PC-9 (cell line): ENCODE measurements around the gene TNFRSF12A.

Experiments
- CTCF ChIP-seq: fragments of 200-600 bp; sonication (generic); conservative IDR thresholded peaks from 2 replicates; pipeline ENCODE4 v1.6.1; 2017; ENCODE audit warnings: mixed run types, antibody characterized with exemption, mild to moderate bottlenecking, moderate library complexity
- EZH2 ChIP-seq: fragments of 200-600 bp; sonication (generic); IDR thresholded peaks from 2 replicates; pipeline ENCODE4 v1.8.0; 2017; ENCODE audit warnings: antibody characterized with exemption, low read depth

DNA sequence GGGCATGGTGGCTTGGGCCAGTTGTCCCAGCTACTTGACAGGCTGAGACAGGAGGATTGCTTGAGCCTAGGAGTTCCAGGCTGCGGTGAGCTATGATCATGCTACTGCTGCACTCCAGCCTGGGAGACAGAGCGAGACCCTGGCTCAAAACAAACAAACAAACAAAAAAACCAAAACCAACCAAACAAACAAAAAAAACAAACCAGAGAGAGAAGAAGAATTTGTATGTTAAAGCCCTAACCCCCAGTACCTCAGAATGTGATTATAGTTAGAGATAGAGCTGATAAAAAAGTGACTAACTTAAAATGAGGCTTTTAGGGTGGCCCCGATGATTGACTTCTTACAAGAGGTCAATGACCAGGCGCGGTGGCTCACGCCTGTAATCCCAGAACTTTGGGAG, 24.5 kb downstream of the TNFRSF12A start:
- TF ChIP-seq CTCF (no peak), EZH2 (no peak)
